ENCODE measurements around the gene GRXCR2. TPM values are rescaled to one million over a fixed set of nuclear protein-coding genes. Genes with fewer than 3 reads are reported as not detected.

Gene GRXCR2, protein sequence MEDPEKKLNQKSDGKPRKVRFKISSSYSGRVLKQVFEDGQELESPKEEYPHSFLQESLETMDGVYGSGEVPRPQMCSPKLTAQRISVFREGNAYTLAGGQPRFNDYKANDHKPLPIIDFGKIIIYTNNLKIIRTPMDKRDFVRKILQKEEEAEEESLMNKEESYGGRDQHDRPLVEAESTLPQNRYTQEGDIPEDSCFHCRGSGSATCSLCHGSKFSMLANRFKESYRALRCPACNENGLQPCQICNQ
- total RNA-seq = not detected in 2 replicates

DNA sequence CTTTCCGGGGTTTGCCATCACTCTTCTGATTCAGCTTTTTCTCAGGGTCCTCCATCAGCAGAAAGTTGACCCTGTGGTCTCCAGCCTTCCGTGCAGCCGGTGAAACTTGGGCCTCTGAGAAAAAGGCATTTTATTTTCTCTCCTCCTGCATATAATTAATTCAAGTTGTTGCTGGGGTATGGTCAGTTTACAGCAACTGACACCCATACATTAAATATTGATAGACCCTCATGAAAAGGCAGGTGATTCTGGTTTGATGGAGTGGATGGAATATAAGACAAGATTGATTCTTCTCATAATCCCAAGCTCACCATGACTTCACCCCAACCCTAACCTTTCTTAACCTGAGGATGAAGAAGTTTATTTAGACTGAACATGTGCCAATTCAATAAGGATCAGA is at the start of gene GRXCR2:
GRXCR2 (minus strand) TSS at position 101 of the 400 bp plus-strand sequence; CDS start at position 55, 46 bp downstream.
- H3K4me3 Mint-ChIP-seq = no peak within 1 kb of the TSS
- H3K4me1 Mint-ChIP-seq (ENCODE audit: low read depth) = no peaks in the 10 kb centered on the region
- peaks cover 15% of the 10 kb centered on the region for H3K27me3 Mint-ChIP-seq (ENCODE audit: insufficient read depth)
- no peak within 1 kb of the TSS for H3K27ac Mint-ChIP-seq
- no peak for DNase-seq (ENCODE audit: low spot score)
- H3K36me3 Mint-ChIP-seq (ENCODE audit: low read depth) = no peaks in the 10 kb centered on the region
- H3K9me3 Mint-ChIP-seq = no peaks in the 10 kb centered on the region
- intact Hi-C loops (cut with micrococcal nuclease) = no loop called here

- DNase-seq (ENCODE audit: low spot score) = no peak
- peaks cover 7% of the 10 kb centered on the region for H3K4me1 Mint-ChIP-seq (ENCODE audit: low read depth)
These were observed 49.2 kb upstream of the GRXCR2 start for GRCh38 chr5:145922059-145922458.

DNA sequence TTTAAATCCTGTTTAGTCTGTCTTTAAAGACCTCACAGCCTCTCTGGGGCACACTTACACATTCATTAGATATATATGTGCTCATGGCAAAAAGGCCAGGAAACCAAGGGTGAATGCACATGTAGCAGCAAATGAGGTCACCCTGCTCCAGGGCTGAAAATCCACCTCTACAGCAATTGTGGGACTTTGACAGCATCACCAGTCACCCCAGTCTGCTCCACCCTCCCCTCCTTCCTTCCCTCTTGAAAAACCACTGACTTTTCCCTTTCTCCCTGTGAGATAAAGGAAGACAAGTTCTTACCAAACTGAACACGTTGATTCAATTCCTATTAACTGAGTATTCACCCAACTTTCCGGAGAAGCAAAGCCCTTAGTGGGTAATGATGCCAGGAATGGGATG is 48.4 kb upstream of the GRXCR2 start:
- intact Hi-C loops (cut with micrococcal nuclease) = no loop called here
- H3K4me3 Mint-ChIP-seq = no peak overlapping the region
- H3K27me3 Mint-ChIP-seq (ENCODE audit: insufficient read depth) = peaks cover 6% of the 10 kb centered on the region
- no peak for DNase-seq (ENCODE audit: low spot score)
- peaks cover 3% of the 10 kb centered on the region for H3K36me3 Mint-ChIP-seq (ENCODE audit: low read depth)
- H3K27ac Mint-ChIP-seq = no peak overlapping the region
- H3K4me1 Mint-ChIP-seq (ENCODE audit: low read depth) = peaks cover 7% of the 10 kb centered on the region
- H3K9me3 Mint-ChIP-seq = no peaks in the 10 kb centered on the region

More at GRCh38 chr5:145922059-145922458, 49.2 kb upstream of the GRXCR2 start:
- Mint-ChIP-seq H3K4me3 (no peak overlapping the region), H3K9me3 (no peaks in the 10 kb centered on the region), H3K36me3 (ENCODE audit: low read depth) (peaks cover 3% of the 10 kb centered on the region), H3K27me3 (ENCODE audit: insufficient read depth) (peaks cover 6% of the 10 kb centered on the region), H3K27ac (no peak overlapping the region)
- intact Hi-C loops (cut with micrococcal nuclease) = no loop called here

DNA sequence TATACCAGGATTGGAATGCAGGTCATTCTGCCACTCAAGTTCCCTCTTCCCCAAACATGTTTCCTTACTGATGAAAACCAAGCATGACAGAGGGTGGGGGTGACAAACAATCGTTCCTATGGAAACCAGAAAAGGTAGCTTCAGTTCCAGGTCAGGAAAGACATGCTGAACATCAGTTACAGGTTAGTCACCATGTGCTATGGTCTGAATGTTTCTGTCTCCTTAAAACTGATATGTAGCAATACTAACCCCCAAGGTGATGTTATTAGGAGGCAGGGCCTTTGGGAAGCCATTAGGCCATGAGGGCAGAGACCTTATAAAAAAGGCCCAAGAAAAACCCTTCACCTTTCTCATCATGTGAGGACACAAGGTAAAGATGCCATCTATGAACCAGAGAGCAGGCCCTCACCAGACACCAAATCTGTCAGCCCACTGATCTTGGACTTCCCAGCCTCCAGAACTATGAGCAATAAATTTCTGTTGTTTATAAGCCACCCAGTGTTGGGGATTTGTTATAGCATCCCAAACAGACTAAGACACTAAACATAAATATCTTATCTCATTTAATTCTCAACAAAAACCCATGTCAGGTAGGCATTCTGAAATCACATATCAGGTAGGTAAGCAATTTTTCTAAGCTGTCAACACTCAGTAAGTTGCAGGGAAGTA is 47.9 kb upstream of the GRXCR2 start:
- peaks cover 3% of the 10 kb centered on the region for H3K36me3 Mint-ChIP-seq (ENCODE audit: low read depth)
- peaks cover 6% of the 10 kb centered on the region for H3K27me3 Mint-ChIP-seq (ENCODE audit: insufficient read depth)
- H3K4me3 Mint-ChIP-seq = no peak overlapping the region
- DNase-seq (ENCODE audit: low spot score) = no peak
- H3K9me3 Mint-ChIP-seq = no peaks in the 10 kb centered on the region
- no peak overlapping the region for H3K27ac Mint-ChIP-seq
- intact Hi-C loops (cut with micrococcal nuclease) = no loop called here
- H3K4me1 Mint-ChIP-seq (ENCODE audit: low read depth) = peaks cover 5% of the 10 kb centered on the region

GRCh38 chr5:145919413-145919812 is 46.6 kb upstream of the GRXCR2 start:
- Mint-ChIP-seq H3K4me3 (no peak overlapping the region), H3K27me3 (ENCODE audit: insufficient read depth) (peaks cover 9% of the 10 kb centered on the region), H3K4me1 (ENCODE audit: low read depth) (no peaks in the 10 kb centered on the region), H3K36me3 (ENCODE audit: low read depth) (peaks cover 3% of the 10 kb centered on the region), H3K27ac (no peak overlapping the region), H3K9me3 (no peaks in the 10 kb centered on the region)
- intact Hi-C loops (cut with micrococcal nuclease) = no loop called here
- no peak for DNase-seq (ENCODE audit: low spot score)

DNA sequence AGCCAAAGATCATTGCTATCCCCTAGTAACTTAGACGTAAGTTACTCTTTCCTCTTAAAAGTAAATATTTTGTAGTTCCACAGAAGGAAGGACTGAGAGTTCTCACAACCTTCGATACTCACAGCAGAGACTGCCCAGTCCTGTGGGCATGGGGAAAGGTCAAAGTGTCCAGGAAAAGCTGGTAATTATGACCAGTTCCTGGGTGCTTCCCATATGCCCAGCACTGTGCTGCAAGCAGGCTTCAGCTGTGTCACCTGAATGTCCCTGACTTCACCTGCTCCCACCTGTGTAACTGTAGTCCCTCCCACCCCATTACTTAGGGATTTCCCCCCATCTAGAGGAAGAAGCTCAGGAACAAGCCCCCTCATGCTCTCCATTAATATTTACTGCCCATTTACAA is 45.6 kb upstream of the GRXCR2 start:
- DNase-seq (ENCODE audit: low spot score) = no peak
- Mint-ChIP-seq H3K27ac (no peak overlapping the region), H3K4me3 (no peak overlapping the region), H3K36me3 (ENCODE audit: low read depth) (peaks cover 1% of the 10 kb centered on the region), H3K4me1 (ENCODE audit: low read depth) (no peaks in the 10 kb centered on the region), H3K27me3 (ENCODE audit: insufficient read depth) (peaks cover 5% of the 10 kb centered on the region), H3K9me3 (no peaks in the 10 kb centered on the region)
- intact Hi-C loops (cut with micrococcal nuclease) = no loop called here

DNA sequence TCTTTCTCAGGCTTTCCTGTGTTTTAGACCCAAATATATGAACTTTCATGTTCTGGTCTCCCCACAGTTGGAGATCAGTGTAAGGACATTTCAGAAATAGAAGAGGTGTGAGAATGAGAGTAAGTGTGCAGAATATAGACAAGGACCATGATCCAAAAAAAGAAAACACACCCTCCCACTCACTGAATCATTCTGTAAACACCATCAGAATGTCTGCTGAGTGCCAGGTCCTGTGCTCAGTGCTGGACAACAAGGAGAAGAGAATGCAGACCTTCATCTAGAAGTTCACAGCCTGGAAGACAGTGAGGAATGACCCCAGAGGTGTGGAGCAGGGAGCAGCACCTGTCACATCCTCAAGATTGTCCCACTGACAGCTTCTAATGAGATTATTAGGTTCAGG is 44.5 kb upstream of the GRXCR2 start:
- peaks cover 1% of the 10 kb centered on the region for H3K36me3 Mint-ChIP-seq (ENCODE audit: low read depth)
- no peaks in the 10 kb centered on the region for H3K4me1 Mint-ChIP-seq (ENCODE audit: low read depth)
- H3K27me3 Mint-ChIP-seq (ENCODE audit: insufficient read depth) = peaks cover 5% of the 10 kb centered on the region
- H3K27ac Mint-ChIP-seq = no peak overlapping the region
- DNase-seq (ENCODE audit: low spot score) = no peak
- H3K9me3 Mint-ChIP-seq = no peaks in the 10 kb centered on the region
- intact Hi-C loops (cut with micrococcal nuclease) = no loop called here
- H3K4me3 Mint-ChIP-seq = no peak overlapping the region

- Mint-ChIP-seq H3K4me1 (ENCODE audit: low read depth) (no peaks in the 10 kb centered on the region), H3K4me3 (no peak overlapping the region), H3K36me3 (ENCODE audit: low read depth) (no peaks in the 10 kb centered on the region), H3K27ac (no peak overlapping the region), H3K9me3 (no peaks in the 10 kb centered on the region), H3K27me3 (ENCODE audit: insufficient read depth) (peaks cover 5% of the 10 kb centered on the region)
- DNase-seq (ENCODE audit: low spot score) = no peak
- intact Hi-C loops (cut with micrococcal nuclease) = no loop called here
These were observed 43.3 kb upstream of the GRXCR2 start for GRCh38 chr5:145915970-145916638.

- Mint-ChIP-seq H3K27ac (no peak overlapping the region), H3K4me3 (no peak overlapping the region), H3K9me3 (no peaks in the 10 kb centered on the region), H3K4me1 (ENCODE audit: low read depth) (no peaks in the 10 kb centered on the region), H3K27me3 (ENCODE audit: insufficient read depth) (peaks cover 7% of the 10 kb centered on the region), H3K36me3 (ENCODE audit: low read depth) (no peaks in the 10 kb centered on the region)
- intact Hi-C loops (cut with micrococcal nuclease) = no loop called here
- no peak for DNase-seq (ENCODE audit: low spot score)
These were observed 40.9 kb upstream of the GRXCR2 start for GRCh38 chr5:145913701-145914100.

GRCh38 chr5:145912594-145912993 is 39.8 kb upstream of the GRXCR2 start:
- Mint-ChIP-seq H3K4me1 (ENCODE audit: low read depth) (no peaks in the 10 kb centered on the region), H3K36me3 (ENCODE audit: low read depth) (no peaks in the 10 kb centered on the region), H3K4me3 (no peak overlapping the region), H3K27ac (no peak overlapping the region), H3K9me3 (no peaks in the 10 kb centered on the region), H3K27me3 (ENCODE audit: insufficient read depth) (peaks cover 7% of the 10 kb centered on the region)
- intact Hi-C loops (cut with micrococcal nuclease) = no loop called here
- no peak for DNase-seq (ENCODE audit: low spot score)

- no peak for DNase-seq (ENCODE audit: low spot score)
- intact Hi-C loops (cut with micrococcal nuclease) = no loop called here
- Mint-ChIP-seq H3K27ac (no peak overlapping the region), H3K4me1 (ENCODE audit: low read depth) (no peaks in the 10 kb centered on the region), H3K36me3 (ENCODE audit: low read depth) (no peaks in the 10 kb centered on the region), H3K9me3 (no peaks in the 10 kb centered on the region), H3K27me3 (ENCODE audit: insufficient read depth) (peaks cover 7% of the 10 kb centered on the region), H3K4me3 (no peak overlapping the region)
These were observed 39.2 kb upstream of the GRXCR2 start for GRCh38 chr5:145912019-145912418.

GRCh38 chr5:145911164-145911563 is 38.4 kb upstream of the GRXCR2 start:
- H3K36me3 Mint-ChIP-seq (ENCODE audit: low read depth) = no peaks in the 10 kb centered on the region
- no peak for DNase-seq (ENCODE audit: low spot score)
- H3K4me3 Mint-ChIP-seq = no peak overlapping the region
- no peaks in the 10 kb centered on the region for H3K9me3 Mint-ChIP-seq
- no peaks in the 10 kb centered on the region for H3K4me1 Mint-ChIP-seq (ENCODE audit: low read depth)
- no peak overlapping the region for H3K27ac Mint-ChIP-seq
- H3K27me3 Mint-ChIP-seq (ENCODE audit: insufficient read depth) = peaks cover 9% of the 10 kb centered on the region
- intact Hi-C loops (cut with micrococcal nuclease) = no loop called here

GRCh38 chr5:145908206-145908960 is 35.6 kb upstream of the GRXCR2 start:
- Mint-ChIP-seq H3K9me3 (no peaks in the 10 kb centered on the region), H3K4me3 (no peak overlapping the region), H3K36me3 (ENCODE audit: low read depth) (no peaks in the 10 kb centered on the region), H3K27me3 (ENCODE audit: insufficient read depth) (peaks cover 5% of the 10 kb centered on the region), H3K4me1 (ENCODE audit: low read depth) (no peaks in the 10 kb centered on the region), H3K27ac (no peak overlapping the region)
- intact Hi-C loops (cut with micrococcal nuclease) = no loop called here
- no peak for DNase-seq (ENCODE audit: low spot score)
